H1 (cell line): ENCODE measurements around the gene SMIM17. TPM values are rescaled to one million over a fixed set of nuclear protein-coding genes. Genes with fewer than 3 reads are reported as not detected.
A peak's percentile ranks its signal among the peaks of the same experiment; 100 is the strongest.

ENCODE experiments used
- CTCF ChIA-PET: fragments of 300-600 bp; sonication (Branson Sonifier 250); formaldehyde crosslinking; loops from one replicate; lab custom pipeline; 2021; ENCODE audit not compliant: partially characterized antibody; lab: Charles Lee
- POLR2A ChIA-PET: fragments of 300-600 bp; sonication (Branson Sonifier 250); formaldehyde crosslinking; loops from one replicate; lab custom pipeline; 2021; ENCODE audit warnings: inconsistent platforms; ENCODE audit not compliant: partially characterized antibody; lab: Charles Lee
- DNase-seq, 2 experiments: peaks; one replicate each; pipeline versions ENCODE4 v3.0.0 to v3.0.0-alpha.2; 2010 to 2022; ENCODE audit warnings: low spot score in 2 of 2, low read depth in 1 of 2, mixed read lengths in 1 of 2
- FAIRE-seq: peaks from 2 replicates; lab custom pipeline; 2011; peaks lifted over from hg19 to GRCh38; lab: Jason Lieb, UNC
- H2AFZ ChIP-seq: 2 replicates; pipeline ENCODE4 v1.8.1; 2012; ENCODE audit warnings: low read length, inconsistent platforms
- H2AK5ac ChIP-seq: 2 replicates; pipeline ENCODE4 v1.6.1; 2013; ENCODE audit warnings: low read depth, low read length
- H2BK120ac ChIP-seq: replicated peaks from 2 replicates; pipeline ENCODE3; 2013; ENCODE audit warnings: low read depth, low read length, inconsistent platforms
- H2BK12ac ChIP-seq: 2 replicates; pipeline ENCODE4 v1.6.1; 2013; ENCODE audit warnings: low read depth, low read length
- H2BK15ac ChIP-seq: 2 replicates; pipeline ENCODE4 v1.6.1; 2013; ENCODE audit warnings: low read length
- H2BK20ac ChIP-seq: 2 replicates; pipeline ENCODE4 v1.6.1; 2013; ENCODE audit warnings: low read length
- H2BK5ac ChIP-seq: 2 replicates; pipeline ENCODE4 v1.6.1; 2013; ENCODE audit warnings: low read depth, low read length
- H3K14ac ChIP-seq: 2 replicates; pipeline ENCODE4 v1.6.1; 2013; ENCODE audit warnings: inconsistent platforms; ENCODE audit not compliant: insufficient read length
- H3K18ac ChIP-seq: 2 replicates; pipeline ENCODE4 v1.6.1; 2013; ENCODE audit warnings: low read length; ENCODE audit errors: extremely low read depth
- H3K23ac ChIP-seq: 2 replicates; pipeline ENCODE4 v1.6.1; 2013; ENCODE audit warnings: inconsistent platforms; ENCODE audit not compliant: insufficient read length
- H3K23me2 ChIP-seq: 2 replicates; pipeline ENCODE4 v1.6.1; 2013; ENCODE audit warnings: low read depth, low read length
- H3K27ac ChIP-seq: 2 replicates; pipeline ENCODE4 v1.6.1; 2011; ENCODE audit warnings: low read depth, low read length, inconsistent platforms
- H3K27me3 ChIP-seq, 4 experiments: replicated peaks in 1 of 4; 1 replicate in 1 of 4; 2 replicates in 3 of 4; pipeline versions ENCODE4 v1.6.1 to v1.8.1; 2011 to 2013; ENCODE audit warnings: low read length in 3 of 4, mild to moderate bottlenecking in 3 of 4, inconsistent platforms in 2 of 4, mixed read lengths in 2 of 4, moderate library complexity in 1 of 4; ENCODE audit not compliant: control insufficient read depth in 3 of 4, insufficient read depth in 3 of 4; ENCODE audit errors: extremely low read depth in 1 of 4
- H3K36me3 ChIP-seq, 4 experiments: 2 replicates each; pipeline versions ENCODE4 v1.6.1 to v1.8.1; 2011 to 2013; ENCODE audit warnings: mild to moderate bottlenecking in 4 of 4, low read length in 3 of 4, moderate library complexity in 2 of 4, control low read depth in 1 of 4, inconsistent platforms in 1 of 4; ENCODE audit not compliant: insufficient read depth in 4 of 4, control insufficient read depth in 2 of 4
- H3K4ac ChIP-seq: replicated peaks from 2 replicates; pipeline ENCODE3; 2013; ENCODE audit warnings: low read length, low read depth, mixed read lengths, inconsistent platforms; ENCODE audit not compliant: insufficient read length
- H3K4me1 ChIP-seq, 4 experiments: replicated peaks in 1 of 4; 1 replicate in 1 of 4; 2 replicates in 3 of 4; pipeline versions ENCODE4 v1.6.1 to v1.8.1; 2011 to 2013; ENCODE audit warnings: low read length in 3 of 4, inconsistent platforms in 2 of 4, mixed read lengths in 1 of 4; ENCODE audit not compliant: insufficient read depth in 4 of 4, control insufficient read depth in 3 of 4
- H3K4me2 ChIP-seq, 2 experiments: 2 replicates each; pipeline versions ENCODE4 v1.6.1 to v1.8.1; 2011 to 2013; ENCODE audit warnings: low read depth in 2 of 2, low read length in 2 of 2, control low read depth in 1 of 2, inconsistent platforms in 1 of 2, mild to moderate bottlenecking in 1 of 2; ENCODE audit not compliant: insufficient read depth in 1 of 2
- H3K4me3 ChIP-seq, 4 experiments: fragments of 200-600, 300-600 bp in 1 of 4; sonication (generic), shearing (Covaris generic), sonication (Bioruptor Twin) in 1 of 4; 2 replicates each; pipeline versions ENCODE4 v1.5.1 to v1.8.1; 2011 to 2016; ENCODE audit warnings: low read length in 4 of 4, low read depth in 3 of 4, control low read depth in 2 of 4, inconsistent platforms in 2 of 4, mild to moderate bottlenecking in 2 of 4, mixed read lengths in 1 of 4, moderate library complexity in 1 of 4; ENCODE audit not compliant: insufficient read depth in 2 of 4; ENCODE audit errors: extremely low read depth in 1 of 4
- H3K56ac ChIP-seq: replicated peaks from 2 replicates; pipeline ENCODE3; 2013; ENCODE audit warnings: low read depth, mild to moderate bottlenecking, mixed read lengths, low read length, inconsistent platforms; ENCODE audit not compliant: insufficient read length
- H3K79me1 ChIP-seq: 2 replicates; pipeline ENCODE4 v1.6.1; 2013; ENCODE audit warnings: low read depth, low read length, control low read depth
- H3K79me2 ChIP-seq, 2 experiments: 2 replicates each; pipeline versions ENCODE4 v1.6.1 to v1.8.1; 2012 to 2013; ENCODE audit warnings: low read length in 2 of 2, mild to moderate bottlenecking in 2 of 2, inconsistent platforms in 1 of 2; ENCODE audit not compliant: insufficient read depth in 2 of 2, control insufficient read depth in 1 of 2
- H3K9ac ChIP-seq, 4 experiments: replicated peaks in 1 of 4; 1 replicate in 1 of 4; 2 replicates in 3 of 4; pipeline versions ENCODE4 v1.6.1 to v1.8.1; 2011 to 2013; ENCODE audit warnings: low read depth in 3 of 4, low read length in 3 of 4, control low read depth in 2 of 4, mild to moderate bottlenecking in 2 of 4, moderate library complexity in 2 of 4, inconsistent platforms in 1 of 4; ENCODE audit errors: extremely low read depth in 1 of 4
- H3K9me3 ChIP-seq, 2 experiments: 2 replicates each; pipeline versions ENCODE4 v1.6.1 to v1.8.1; 2012 to 2013; ENCODE audit warnings: mild to moderate bottlenecking in 2 of 2, moderate library complexity in 2 of 2, control low read depth in 1 of 2, inconsistent platforms in 1 of 2, low read depth in 1 of 2, low read length in 1 of 2, mixed read lengths in 1 of 2; ENCODE audit not compliant: insufficient read depth in 2 of 2
- H4K20me1 ChIP-seq, 2 experiments: replicated peaks in 1 of 2; 2 replicates each; pipeline versions ENCODE3 to v1.8.1; 2011 to 2013; ENCODE audit warnings: inconsistent platforms in 2 of 2, low read length in 2 of 2, mild to moderate bottlenecking in 1 of 2; ENCODE audit not compliant: insufficient read depth in 2 of 2, control insufficient read depth in 1 of 2
- H4K5ac ChIP-seq: 2 replicates; pipeline ENCODE4 v1.6.1; 2013; ENCODE audit warnings: low read length, low read depth, mixed read lengths, inconsistent platforms; ENCODE audit not compliant: insufficient read length
- H4K8ac ChIP-seq: 2 replicates; pipeline ENCODE4 v1.8.0; 2013; ENCODE audit warnings: mild to moderate bottlenecking, moderate library complexity, low read length, inconsistent platforms; ENCODE audit not compliant: insufficient read depth; ENCODE audit errors: extremely low read depth
- H4K91ac ChIP-seq: replicated peaks from 2 replicates; pipeline ENCODE3; 2013; ENCODE audit warnings: low read length, mixed read lengths, inconsistent platforms; ENCODE audit not compliant: insufficient read length
- EGR1 ChIP-seq: IDR thresholded peaks from 2 replicates; pipeline ENCODE4 v1.6.1; 2011; ENCODE audit warnings: low read depth, low read length, borderline replicate concordance
- GTF2F1 ChIP-seq: IDR thresholded peaks from 2 replicates; pipeline ENCODE4 v1.6.1; 2012; ENCODE audit warnings: low read depth, low read length, improper control_type of control experiment, borderline replicate concordance
- NANOG ChIP-seq: IDR thresholded peaks from 2 replicates; pipeline ENCODE4 v1.6.1; 2011; ENCODE audit warnings: low read length, low read depth, mild to moderate bottlenecking, inconsistent platforms; ENCODE audit not compliant: insufficient read depth, poor library complexity, severe bottlenecking
- POLR2A ChIP-seq, 2 experiments: IDR thresholded peaks; 1 replicate in 1 of 2; 2 replicates in 1 of 2; pipeline ENCODE4 v1.6.1; 2011; ENCODE audit warnings: low read depth in 2 of 2, low read length in 2 of 2, mild to moderate bottlenecking in 2 of 2; ENCODE audit errors: control extremely low read depth in 1 of 2
- POLR2AphosphoS5 ChIP-seq: IDR thresholded peaks from 2 replicates; pipeline ENCODE4 v1.6.1; 2011; ENCODE audit warnings: low read depth, low read length
- RAD21 ChIP-seq, 2 experiments: IDR thresholded peaks in 1 of 2; conservative IDR thresholded peaks in 1 of 2; 2 replicates each; pipeline ENCODE4 v1.6.1; 2011; ENCODE audit warnings: low read depth in 2 of 2, low read length in 2 of 2, improper control_type of control experiment in 1 of 2, inconsistent platforms in 1 of 2, mild to moderate bottlenecking in 1 of 2, moderate library complexity in 1 of 2
- SIN3A ChIP-seq, 2 experiments: IDR thresholded peaks in 1 of 2; conservative IDR thresholded peaks in 1 of 2; 2 replicates each; pipeline ENCODE4 v1.6.1; 2011 to 2012; ENCODE audit warnings: low read length in 2 of 2, improper control_type of control experiment in 1 of 2, low read depth in 1 of 2, mild to moderate bottlenecking in 1 of 2
- SIRT6 ChIP-seq: IDR thresholded peaks from one replicate; pipeline ENCODE4 v1.7.1; 2012; ENCODE audit warnings: low read length, inconsistent platforms
- SIX5 ChIP-seq: IDR thresholded peaks from 2 replicates; pipeline ENCODE4 v1.6.1; 2011; ENCODE audit warnings: mild to moderate bottlenecking, low read depth, low read length
- TAF7 ChIP-seq: optimal IDR thresholded peaks from 2 replicates; pipeline ENCODE3; 2011; ENCODE audit warnings: low read depth, mild to moderate bottlenecking, inconsistent platforms, low read length, moderate library complexity, borderline replicate concordance
- ZNF274 ChIP-seq: IDR thresholded peaks from 2 replicates; pipeline ENCODE4 v1.7.0; 2012; ENCODE audit warnings: low read length, borderline replicate concordance; ENCODE audit errors: extremely low read depth
- WGBS, 2 experiments: shearing (Covaris generic) in 1 of 2; methylation state at CpG; one replicate each; pipeline versions ENCODE4 v1.1.6 to v1.1.7; 2013 to 2015; ENCODE audit warnings: low lambda C conversion rate in 2 of 2, mixed read lengths in 2 of 2, inconsistent platforms in 1 of 2, low coverage in 1 of 2, missing lambda C conversion rate in 1 of 2; ENCODE audit not compliant: insufficient replicate concordance in 2 of 2, insufficient coverage in 1 of 2, insufficient read length in 1 of 2; ENCODE audit errors: extremely low coverage in 1 of 2, missing lambda C conversion rate in 1 of 2; 5-methylcytosine and 5-hydroxymethylcytosine counted together
- polyA plus RNA-seq, 7 experiments: library from polyadenylated mRNA; depleted of rRNA in 3 of 7; stranded (reverse) in 5 of 7; unstranded in 2 of 7; fragments of >200 nt in 5 of 7; fragments of 200-250 nt in 2 of 7; gene quantifications; 1 replicate in 5 of 7; 2 replicates in 1 of 7; 4 replicates in 1 of 7; pipeline versions ENCODE4 v1.2.1 to v1.2.3, GENCODE V29; 2011 to 2013; ENCODE audit warnings: missing spikeins in 2 of 7, mixed read lengths in 2 of 7
- total RNA-seq: library from RNA; stranded (reverse); fragmentation: NEBNext Ultra II Directional; extraction: Animal tissue kit (Norgen Biotek cat#: 25700); gene quantifications from 2 replicates; pipeline ENCODE4 v1.2.1, GENCODE V29; 2021

Gene SMIM17
- total and polyA plus RNA-seq, 2 of the 8 experiments (the other 6 are each of a cell fraction or from before 2014, with no cell fraction given) = 0.06 TPM; not detected in 1

DNA sequence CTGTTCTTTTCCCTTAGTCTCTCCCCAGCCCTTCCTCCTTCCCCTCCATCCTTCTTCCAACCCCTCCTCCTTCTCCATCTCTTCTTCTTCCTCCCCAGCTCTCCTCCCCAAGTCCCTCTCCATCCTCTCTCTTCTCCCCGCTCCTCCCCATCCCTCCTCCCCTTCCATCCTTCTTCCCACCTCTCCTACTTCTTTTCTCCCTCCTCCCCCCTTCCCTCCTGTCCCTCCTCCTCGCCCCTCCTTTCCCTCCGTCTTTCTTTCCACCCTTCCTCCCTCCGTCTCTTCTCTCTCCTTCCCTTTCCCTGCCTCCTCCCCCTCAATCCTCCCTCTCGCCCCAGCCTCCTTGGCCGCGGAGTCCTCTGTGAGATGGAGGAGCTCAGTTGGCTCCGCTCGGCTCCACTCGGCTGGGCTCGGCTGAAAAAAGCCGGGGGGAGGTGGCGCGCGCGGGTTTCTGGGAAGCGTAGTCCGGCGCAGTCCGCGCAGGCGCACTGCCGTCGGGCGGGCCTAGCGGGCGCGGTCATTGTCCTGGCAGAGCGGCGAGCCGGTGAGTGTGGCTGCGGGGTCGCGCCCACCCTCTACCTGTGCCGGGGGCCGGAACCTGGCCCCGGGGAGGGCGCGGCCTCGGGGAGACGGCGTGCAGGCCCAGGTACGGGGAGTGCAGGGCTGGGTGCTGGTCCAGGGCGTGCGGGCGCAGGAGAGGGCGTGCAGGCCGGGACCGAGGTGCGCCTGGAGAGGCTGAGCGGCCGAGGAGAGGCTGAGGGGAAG, 48.0 kb upstream of the SMIM17 start, which contains the start of gene ZNF71:
TSS of gene ZNF71 (plus strand) at position 520 of the 765 bp plus-strand sequence. CDS start 6,257 bp downstream, outside the sequence.
- no peak for FAIRE-seq
- peak within 1 kb of the TSS; percentile 52 for H2BK120ac ChIP-seq
- CTCF ChIA-PET = interaction anchor here (0.6 to 0.7 kb wide), 2 partner anchors 675 to 1453 kb away, joined by 4 read pairs; no protein-coding TSS in a partner anchor
- H3K9ac ChIP-seq = peak within 1 kb of the TSS; percentile 65 to 92 (median 86)
- peaks cover 0 to 3% (median 1%) of the 10 kb centered on the region in 4 experiments; a peak in 2 of 7 replicates for H3K4me1 ChIP-seq
- peak within 1 kb of the TSS; percentile 55 for H2AFZ ChIP-seq
- peak; percentile 71 to 94 for DNase-seq
- H3K18ac ChIP-seq = peak within 1 kb of the TSS; percentile 71
- peaks cover 14% of the 10 kb centered on the region for H3K23me2 ChIP-seq
- H2BK12ac ChIP-seq = 0 out of 2 replicates have a peak within 1 kb of the TSS, but pooled peaks have one; percentile 84
- H4K20me1 ChIP-seq = peaks cover 0 to 6% of the 10 kb centered on the region in 2 experiments
- H3K23ac ChIP-seq = peak within 1 kb of the TSS; percentile 73
- no peaks in the 10 kb centered on the region; a peak in 1 of 8 replicates for H3K36me3 ChIP-seq
- H3K27me3 ChIP-seq = no peaks in the 10 kb centered on the region
- H3K79me1 ChIP-seq = peaks cover 8% of the 10 kb centered on the region
- peak within 1 kb of the TSS; percentile 34 for H4K5ac ChIP-seq
- H2AK5ac ChIP-seq = peak within 1 kb of the TSS; percentile 82; the same call in 1 of the 2 replicates
- H3K27ac ChIP-seq = peak within 1 kb of the TSS; percentile 33; the same call in 1 of the 2 replicates
- H3K14ac ChIP-seq = peak within 1 kb of the TSS; percentile 79
- WGBS, 2 experiments = 4 to 100% methylated on average over 1 to 40 of the region's 52 CpGs
- peak within 1 kb of the TSS; percentile 95 for H3K4ac ChIP-seq
- peak within 1 kb of the TSS; percentile 75 for H2BK5ac ChIP-seq
- H3K56ac ChIP-seq = peak within 1 kb of the TSS; percentile 90
- H3K4me2 ChIP-seq = peak within 1 kb of the TSS; percentile 90 to 99
- peak within 1 kb of the TSS; percentile 95 for H4K8ac ChIP-seq
- POLR2A ChIA-PET = interaction anchor here (0.6 to 1.6 kb wide), 6 partner anchors 9 to 862 kb away, joined by 3 to 7 read pairs (median 3); partner anchors contain the start of gene VN1R1
- H3K9me3 ChIP-seq = peaks cover 4 to 8% of the 10 kb centered on the region in 2 experiments
- no peak within 1 kb of the TSS for H2BK20ac ChIP-seq
- H2BK15ac ChIP-seq = peak within 1 kb of the TSS; percentile 95
- H4K91ac ChIP-seq = peak within 1 kb of the TSS; percentile 84
- H3K4me3 ChIP-seq = peak within 1 kb of the TSS; percentile 76 to 99 (median 90)
- peaks cover 0 to 18% of the 10 kb centered on the region in 2 experiments; a peak in 2 of 4 replicates for H3K79me2 ChIP-seq
- TF ChIP-seq SIRT6 (no peak), POLR2A (IDR thresholded peaks at IDR 0.05; ENCODE audit: control extremely low read depth in 1 of 2, low read depth in 2 of 2, low read length in 2 of 2) (peak; percentile 42 to 72), SIN3A (conservative IDR thresholded peaks at IDR 0.05 in 1 of 2, IDR thresholded peaks at IDR 0.05 in 1 of 2; ENCODE audit: low read depth in 1 of 2, low read length in 2 of 2) (no peak; a peak in 1 of 4 replicates), ZNF274 (no peak), NANOG (no peak), TAF7 (peak; percentile 20), RAD21 (IDR thresholded peaks at IDR 0.05 in 1 of 2, conservative IDR thresholded peaks at IDR 0.05 in 1 of 2; ENCODE audit: low read depth in 2 of 2, low read length in 2 of 2) (no peak), POLR2AphosphoS5 (no peak), GTF2F1 (no peak), EGR1 (no peak), SIX5 (peak; percentile 49; the same call in 1 of the 2 replicates)
